ENCODE measurements around the gene EP400.

DNA sequence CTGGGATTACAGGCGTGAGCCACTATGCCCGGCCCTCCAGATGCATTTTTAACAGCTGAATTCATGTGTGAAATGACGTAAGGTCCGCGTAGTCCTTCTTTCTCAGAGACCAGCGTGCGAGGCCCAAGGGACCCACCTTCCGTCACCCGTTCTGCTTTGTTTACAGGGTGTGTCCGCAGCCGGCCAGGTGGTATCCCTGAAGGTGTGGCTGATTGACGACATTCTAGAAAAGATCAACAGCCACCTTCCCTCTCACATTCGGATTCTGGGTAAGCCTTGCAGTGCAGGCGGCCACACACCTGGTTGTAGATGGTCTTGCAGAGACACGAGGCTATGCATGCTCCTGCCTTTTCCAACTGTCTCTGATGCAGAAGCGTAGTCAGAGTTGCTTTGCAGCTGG, 10.7 kb upstream of the EP400 start:
- TF ChIP-seq, protein P1, sequence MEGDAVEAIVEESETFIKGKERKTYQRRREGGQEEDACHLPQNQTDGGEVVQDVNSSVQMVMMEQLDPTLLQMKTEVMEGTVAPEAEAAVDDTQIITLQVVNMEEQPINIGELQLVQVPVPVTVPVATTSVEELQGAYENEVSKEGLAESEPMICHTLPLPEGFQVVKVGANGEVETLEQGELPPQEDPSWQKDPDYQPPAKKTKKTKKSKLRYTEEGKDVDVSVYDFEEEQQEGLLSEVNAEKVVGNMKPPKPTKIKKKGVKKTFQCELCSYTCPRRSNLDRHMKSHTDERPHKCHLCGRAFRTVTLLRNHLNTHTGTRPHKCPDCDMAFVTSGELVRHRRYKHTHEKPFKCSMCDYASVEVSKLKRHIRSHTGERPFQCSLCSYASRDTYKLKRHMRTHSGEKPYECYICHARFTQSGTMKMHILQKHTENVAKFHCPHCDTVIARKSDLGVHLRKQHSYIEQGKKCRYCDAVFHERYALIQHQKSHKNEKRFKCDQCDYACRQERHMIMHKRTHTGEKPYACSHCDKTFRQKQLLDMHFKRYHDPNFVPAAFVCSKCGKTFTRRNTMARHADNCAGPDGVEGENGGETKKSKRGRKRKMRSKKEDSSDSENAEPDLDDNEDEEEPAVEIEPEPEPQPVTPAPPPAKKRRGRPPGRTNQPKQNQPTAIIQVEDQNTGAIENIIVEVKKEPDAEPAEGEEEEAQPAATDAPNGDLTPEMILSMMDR (conservative IDR thresholded peaks at IDR 0.05; ENCODE audit: low read depth, low read length): no peak
- no peak for TF ChIP-seq EZH2 (IDR thresholded peaks at IDR 0.05; ENCODE audit: borderline replicate concordance, low read depth, low read length, poor library complexity, severe bottlenecking)
